WTC11 (cell line): ENCODE results near the gene SLC31A2.

ENCODE experiments used
- CREB1 ChIP-seq: sonication (generic); formaldehyde crosslinking; IDR thresholded peaks from 2 replicates; pipeline ENCODE4 v1.8.0; 2023; ENCODE audit warnings: mild to moderate bottlenecking, missing genetic modification reagents
- FOXK1 ChIP-seq: sonication (generic); formaldehyde crosslinking; IDR thresholded peaks from 2 replicates; pipeline ENCODE4 v1.8.0; 2022; ENCODE audit warnings: mild to moderate bottlenecking, moderate library complexity, missing genetic modification reagents
- GABPB1 ChIP-seq: sonication (generic); formaldehyde crosslinking; IDR thresholded peaks from 2 replicates; pipeline ENCODE4 v1.8.1; 2023; ENCODE audit warnings: mild to moderate bottlenecking, missing genetic modification reagents
- JUN ChIP-seq: sonication (generic); formaldehyde crosslinking; IDR thresholded peaks from 2 replicates; pipeline ENCODE4 v1.8.0; 2023; ENCODE audit warnings: mild to moderate bottlenecking, missing genetic modification reagents
- NFYB ChIP-seq: sonication (generic); formaldehyde crosslinking; conservative IDR thresholded peaks from 2 replicates; pipeline ENCODE4 v1.8.0; 2022; ENCODE audit warnings: low read depth, missing genetic modification reagents
- NR3C1 ChIP-seq: sonication (generic); formaldehyde crosslinking; conservative IDR thresholded peaks from 2 replicates; pipeline ENCODE4 v1.8.1; 2023; ENCODE audit warnings: low read depth, mild to moderate bottlenecking, missing genetic modification reagents
- ZNF263 ChIP-seq: sonication (generic); formaldehyde crosslinking; IDR thresholded peaks from 2 replicates; pipeline ENCODE4 v1.8.1; 2022; ENCODE audit warnings: low read depth, mild to moderate bottlenecking, moderate library complexity, missing genetic modification reagents
- TF ChIP-seq, protein P1 (sequence below): sonication (generic); formaldehyde crosslinking; IDR thresholded peaks from 2 replicates; pipeline ENCODE4 v1.8.0; 2022; ENCODE audit warnings: missing genetic modification reagents
- TF ChIP-seq, protein P2 (sequence below): sonication (generic); formaldehyde crosslinking; IDR thresholded peaks from 2 replicates; pipeline ENCODE4 v1.8.0; 2022; ENCODE audit warnings: mild to moderate bottlenecking, missing genetic modification reagents
- TF ChIP-seq, protein P3 (sequence below): sonication (generic); formaldehyde crosslinking; IDR thresholded peaks from 2 replicates; pipeline ENCODE4 v1.8.1; 2022; ENCODE audit warnings: low read depth, missing genetic modification reagents, borderline replicate concordance
- TF ChIP-seq, protein P4 (sequence below): sonication (generic); formaldehyde crosslinking; IDR thresholded peaks from 2 replicates; pipeline ENCODE4 v1.8.0; 2023; ENCODE audit warnings: missing genetic modification reagents
- TF ChIP-seq, protein P5 (sequence below): fragments of 200-600 bp; IDR thresholded peaks from 2 replicates; pipeline ENCODE4 v1.8.0; 2022; ENCODE audit warnings: antibody characterized with exemption
- TF ChIP-seq, protein P6 (sequence below): sonication (generic); formaldehyde crosslinking; conservative IDR thresholded peaks from 2 replicates; pipeline ENCODE4 v1.8.1; 2022; ENCODE audit warnings: mild to moderate bottlenecking, missing genetic modification reagents
- TF ChIP-seq, protein P7 (sequence below): sonication (generic); formaldehyde crosslinking; IDR thresholded peaks from 2 replicates; pipeline ENCODE4 v1.8.0; 2023; ENCODE audit warnings: mild to moderate bottlenecking, missing genetic modification reagents

DNA sequence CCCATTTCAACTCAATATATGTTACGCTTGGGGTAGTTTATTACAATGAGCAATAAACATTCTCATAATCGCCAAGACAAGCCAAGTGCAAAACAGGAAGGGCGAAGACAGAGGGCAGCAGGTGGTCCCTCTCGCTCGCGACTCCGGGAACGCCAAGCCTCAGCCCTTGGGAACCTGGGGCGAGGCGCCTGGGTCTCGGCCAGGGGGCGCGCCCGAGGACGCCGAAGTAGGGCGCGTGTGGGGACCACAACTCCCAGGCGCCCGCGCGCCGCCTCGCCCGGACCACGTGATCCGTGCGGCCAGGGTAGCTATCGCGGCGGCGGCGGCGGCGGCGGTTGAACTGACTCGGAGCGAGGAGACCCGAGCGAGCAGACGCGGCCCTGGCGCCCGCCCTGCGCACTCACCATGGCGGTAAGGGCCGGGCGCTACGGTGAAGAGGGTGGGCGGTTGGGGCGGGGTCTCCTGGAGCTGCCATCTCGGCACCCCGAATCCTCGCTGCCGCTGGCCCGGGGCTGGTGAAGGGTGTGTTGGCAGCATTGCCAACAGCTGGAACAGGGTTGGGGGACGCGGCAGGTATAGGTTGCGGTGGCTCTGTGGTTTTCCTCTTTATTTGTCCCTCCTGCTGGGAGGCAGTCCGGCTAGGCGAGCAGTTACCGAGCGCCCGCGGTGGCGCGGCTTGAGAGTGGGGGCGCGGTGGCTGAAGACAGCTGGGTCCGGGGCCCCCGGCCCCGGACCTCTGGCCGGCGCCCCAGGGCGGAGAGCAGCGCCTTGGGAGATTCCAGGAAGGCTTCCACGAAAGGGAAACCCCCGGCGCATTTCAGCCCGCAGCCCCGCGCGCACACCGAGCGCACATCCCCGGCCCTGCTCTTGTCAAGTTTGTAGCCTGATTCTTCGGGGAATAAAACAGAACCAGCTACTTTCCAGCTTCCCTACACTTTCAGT is at the start of gene SLC31A2:
- TF ChIP-seq NFYB (CRISPR knock-in tag) = no peak
- TF ChIP-seq, protein P1, sequence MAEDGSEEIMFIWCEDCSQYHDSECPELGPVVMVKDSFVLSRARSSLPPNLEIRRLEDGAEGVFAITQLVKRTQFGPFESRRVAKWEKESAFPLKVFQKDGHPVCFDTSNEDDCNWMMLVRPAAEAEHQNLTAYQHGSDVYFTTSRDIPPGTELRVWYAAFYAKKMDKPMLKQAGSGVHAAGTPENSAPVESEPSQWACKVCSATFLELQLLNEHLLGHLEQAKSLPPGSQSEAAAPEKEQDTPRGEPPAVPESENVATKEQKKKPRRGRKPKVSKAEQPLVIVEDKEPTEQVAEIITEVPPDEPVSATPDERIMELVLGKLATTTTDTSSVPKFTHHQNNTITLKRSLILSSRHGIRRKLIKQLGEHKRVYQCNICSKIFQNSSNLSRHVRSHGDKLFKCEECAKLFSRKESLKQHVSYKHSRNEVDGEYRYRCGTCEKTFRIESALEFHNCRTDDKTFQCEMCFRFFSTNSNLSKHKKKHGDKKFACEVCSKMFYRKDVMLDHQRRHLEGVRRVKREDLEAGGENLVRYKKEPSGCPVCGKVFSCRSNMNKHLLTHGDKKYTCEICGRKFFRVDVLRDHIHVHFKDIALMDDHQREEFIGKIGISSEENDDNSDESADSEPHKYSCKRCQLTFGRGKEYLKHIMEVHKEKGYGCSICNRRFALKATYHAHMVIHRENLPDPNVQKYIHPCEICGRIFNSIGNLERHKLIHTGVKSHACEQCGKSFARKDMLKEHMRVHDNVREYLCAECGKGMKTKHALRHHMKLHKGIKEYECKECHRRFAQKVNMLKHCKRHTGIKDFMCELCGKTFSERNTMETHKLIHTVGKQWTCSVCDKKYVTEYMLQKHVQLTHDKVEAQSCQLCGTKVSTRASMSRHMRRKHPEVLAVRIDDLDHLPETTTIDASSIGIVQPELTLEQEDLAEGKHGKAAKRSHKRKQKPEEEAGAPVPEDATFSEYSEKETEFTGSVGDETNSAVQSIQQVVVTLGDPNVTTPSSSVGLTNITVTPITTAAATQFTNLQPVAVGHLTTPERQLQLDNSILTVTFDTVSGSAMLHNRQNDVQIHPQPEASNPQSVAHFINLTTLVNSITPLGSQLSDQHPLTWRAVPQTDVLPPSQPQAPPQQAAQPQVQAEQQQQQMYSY (CRISPR knock-in tag) = no peak
- TF ChIP-seq NR3C1 = no peak
- TF ChIP-seq JUN = no peak
- TF ChIP-seq, protein P2, sequence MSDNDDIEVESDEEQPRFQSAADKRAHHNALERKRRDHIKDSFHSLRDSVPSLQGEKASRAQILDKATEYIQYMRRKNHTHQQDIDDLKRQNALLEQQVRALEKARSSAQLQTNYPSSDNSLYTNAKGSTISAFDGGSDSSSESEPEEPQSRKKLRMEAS (CRISPR knock-in tag) = peak; percentile 79
- TF ChIP-seq, protein P3, sequence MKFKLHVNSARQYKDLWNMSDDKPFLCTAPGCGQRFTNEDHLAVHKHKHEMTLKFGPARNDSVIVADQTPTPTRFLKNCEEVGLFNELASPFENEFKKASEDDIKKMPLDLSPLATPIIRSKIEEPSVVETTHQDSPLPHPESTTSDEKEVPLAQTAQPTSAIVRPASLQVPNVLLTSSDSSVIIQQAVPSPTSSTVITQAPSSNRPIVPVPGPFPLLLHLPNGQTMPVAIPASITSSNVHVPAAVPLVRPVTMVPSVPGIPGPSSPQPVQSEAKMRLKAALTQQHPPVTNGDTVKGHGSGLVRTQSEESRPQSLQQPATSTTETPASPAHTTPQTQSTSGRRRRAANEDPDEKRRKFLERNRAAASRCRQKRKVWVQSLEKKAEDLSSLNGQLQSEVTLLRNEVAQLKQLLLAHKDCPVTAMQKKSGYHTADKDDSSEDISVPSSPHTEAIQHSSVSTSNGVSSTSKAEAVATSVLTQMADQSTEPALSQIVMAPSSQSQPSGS = no peak
- TF ChIP-seq, protein P4, sequence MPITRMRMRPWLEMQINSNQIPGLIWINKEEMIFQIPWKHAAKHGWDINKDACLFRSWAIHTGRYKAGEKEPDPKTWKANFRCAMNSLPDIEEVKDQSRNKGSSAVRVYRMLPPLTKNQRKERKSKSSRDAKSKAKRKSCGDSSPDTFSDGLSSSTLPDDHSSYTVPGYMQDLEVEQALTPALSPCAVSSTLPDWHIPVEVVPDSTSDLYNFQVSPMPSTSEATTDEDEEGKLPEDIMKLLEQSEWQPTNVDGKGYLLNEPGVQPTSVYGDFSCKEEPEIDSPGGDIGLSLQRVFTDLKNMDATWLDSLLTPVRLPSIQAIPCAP (CRISPR knock-in tag) = no peak
- TF ChIP-seq, protein P5, sequence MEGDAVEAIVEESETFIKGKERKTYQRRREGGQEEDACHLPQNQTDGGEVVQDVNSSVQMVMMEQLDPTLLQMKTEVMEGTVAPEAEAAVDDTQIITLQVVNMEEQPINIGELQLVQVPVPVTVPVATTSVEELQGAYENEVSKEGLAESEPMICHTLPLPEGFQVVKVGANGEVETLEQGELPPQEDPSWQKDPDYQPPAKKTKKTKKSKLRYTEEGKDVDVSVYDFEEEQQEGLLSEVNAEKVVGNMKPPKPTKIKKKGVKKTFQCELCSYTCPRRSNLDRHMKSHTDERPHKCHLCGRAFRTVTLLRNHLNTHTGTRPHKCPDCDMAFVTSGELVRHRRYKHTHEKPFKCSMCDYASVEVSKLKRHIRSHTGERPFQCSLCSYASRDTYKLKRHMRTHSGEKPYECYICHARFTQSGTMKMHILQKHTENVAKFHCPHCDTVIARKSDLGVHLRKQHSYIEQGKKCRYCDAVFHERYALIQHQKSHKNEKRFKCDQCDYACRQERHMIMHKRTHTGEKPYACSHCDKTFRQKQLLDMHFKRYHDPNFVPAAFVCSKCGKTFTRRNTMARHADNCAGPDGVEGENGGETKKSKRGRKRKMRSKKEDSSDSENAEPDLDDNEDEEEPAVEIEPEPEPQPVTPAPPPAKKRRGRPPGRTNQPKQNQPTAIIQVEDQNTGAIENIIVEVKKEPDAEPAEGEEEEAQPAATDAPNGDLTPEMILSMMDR = no peak
- no peak for TF ChIP-seq GABPB1
- no peak for TF ChIP-seq CREB1 (CRISPR knock-in tag)
- TF ChIP-seq, protein P6, sequence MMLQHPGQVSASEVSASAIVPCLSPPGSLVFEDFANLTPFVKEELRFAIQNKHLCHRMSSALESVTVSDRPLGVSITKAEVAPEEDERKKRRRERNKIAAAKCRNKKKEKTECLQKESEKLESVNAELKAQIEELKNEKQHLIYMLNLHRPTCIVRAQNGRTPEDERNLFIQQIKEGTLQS (CRISPR knock-in tag) = no peak
- TF ChIP-seq FOXK1 (CRISPR knock-in tag) = no peak
- TF ChIP-seq, protein P7, sequence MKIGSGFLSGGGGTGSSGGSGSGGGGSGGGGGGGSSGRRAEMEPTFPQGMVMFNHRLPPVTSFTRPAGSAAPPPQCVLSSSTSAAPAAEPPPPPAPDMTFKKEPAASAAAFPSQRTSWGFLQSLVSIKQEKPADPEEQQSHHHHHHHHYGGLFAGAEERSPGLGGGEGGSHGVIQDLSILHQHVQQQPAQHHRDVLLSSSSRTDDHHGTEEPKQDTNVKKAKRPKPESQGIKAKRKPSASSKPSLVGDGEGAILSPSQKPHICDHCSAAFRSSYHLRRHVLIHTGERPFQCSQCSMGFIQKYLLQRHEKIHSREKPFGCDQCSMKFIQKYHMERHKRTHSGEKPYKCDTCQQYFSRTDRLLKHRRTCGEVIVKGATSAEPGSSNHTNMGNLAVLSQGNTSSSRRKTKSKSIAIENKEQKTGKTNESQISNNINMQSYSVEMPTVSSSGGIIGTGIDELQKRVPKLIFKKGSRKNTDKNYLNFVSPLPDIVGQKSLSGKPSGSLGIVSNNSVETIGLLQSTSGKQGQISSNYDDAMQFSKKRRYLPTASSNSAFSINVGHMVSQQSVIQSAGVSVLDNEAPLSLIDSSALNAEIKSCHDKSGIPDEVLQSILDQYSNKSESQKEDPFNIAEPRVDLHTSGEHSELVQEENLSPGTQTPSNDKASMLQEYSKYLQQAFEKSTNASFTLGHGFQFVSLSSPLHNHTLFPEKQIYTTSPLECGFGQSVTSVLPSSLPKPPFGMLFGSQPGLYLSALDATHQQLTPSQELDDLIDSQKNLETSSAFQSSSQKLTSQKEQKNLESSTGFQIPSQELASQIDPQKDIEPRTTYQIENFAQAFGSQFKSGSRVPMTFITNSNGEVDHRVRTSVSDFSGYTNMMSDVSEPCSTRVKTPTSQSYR (CRISPR knock-in tag) = no peak
- no peak for TF ChIP-seq ZNF263 (CRISPR knock-in tag)
